GM23338 (cell line): ENCODE data around the gene DNAAF9. TPM values are rescaled to one million over a fixed set of nuclear protein-coding genes. Genes with fewer than 3 reads are reported as not detected.

Experiments
- ATAC-seq: fragments of 200-7000 bp; cut with Tn5 transposase; 3 replicates; pipeline ENCODE4 v1.9.1; 2020
- DNase-seq: peaks from one replicate; pipeline ENCODE4 v3.0.0-alpha.2; 2015; ENCODE audit warnings: low spot score
- H2AFZ ChIP-seq: fragments of 200-600 bp; sonication (generic); 2 replicates; pipeline ENCODE4 v1.8.0; 2016; ENCODE audit warnings: antibody characterized with exemption, mild to moderate bottlenecking, moderate library complexity
- H3F3A ChIP-seq: fragments of 200-600 bp; sonication (generic); replicated peaks from 2 replicates; pipeline ENCODE4 v1.8.0; 2017; ENCODE audit warnings: antibody characterized with exemption, mixed run types, low read depth
- H3K27ac ChIP-seq: fragments of 200-600 bp; sonication (generic); 2 replicates; pipeline ENCODE4 v1.6.1; 2016; ENCODE audit warnings: low read depth
- H3K27me3 ChIP-seq: fragments of 200-600 bp; sonication (generic); 2 replicates; pipeline ENCODE4 v1.8.0; 2016; ENCODE audit warnings: mild to moderate bottlenecking, mixed run types, moderate library complexity; ENCODE audit not compliant: insufficient read depth
- H3K36me3 ChIP-seq: fragments of 200-600 bp; sonication (generic); 2 replicates; pipeline ENCODE4 v1.8.0; 2016; ENCODE audit warnings: mild to moderate bottlenecking; ENCODE audit not compliant: insufficient read depth
- H3K4me1 ChIP-seq: fragments of 200-600 bp; sonication (generic); 2 replicates; pipeline ENCODE4 v1.8.0; 2016; ENCODE audit warnings: mild to moderate bottlenecking, moderate library complexity; ENCODE audit not compliant: insufficient read depth
- H3K4me2 ChIP-seq: fragments of 200-600 bp; sonication (generic); 2 replicates; pipeline ENCODE4 v1.7.1; 2017; ENCODE audit warnings: mixed run types
- H3K4me3 ChIP-seq: fragments of 200-600 bp; sonication (generic); 2 replicates; pipeline ENCODE4 v1.6.1; 2016; ENCODE audit warnings: mixed run types
- H3K79me2 ChIP-seq: fragments of 200-600 bp; sonication (generic); replicated peaks from 2 replicates; pipeline ENCODE4 v1.8.0; 2017; ENCODE audit warnings: mild to moderate bottlenecking; ENCODE audit not compliant: insufficient read depth
- H3K9me2 ChIP-seq: fragments of 200-600 bp; sonication (generic); 2 replicates; pipeline ENCODE4 v1.8.0; 2017; ENCODE audit not compliant: insufficient read depth
- H4K20me1 ChIP-seq: fragments of 200-600 bp; sonication (generic); replicated peaks from 2 replicates; pipeline ENCODE4 v1.8.0; 2017; ENCODE audit warnings: mild to moderate bottlenecking; ENCODE audit not compliant: insufficient read depth
- H3K27ac Mint-ChIP-seq: 2 replicates; pipeline ENCODE4 v1.8.0; 2020; ENCODE audit warnings: inconsistent platforms, mild to moderate bottlenecking, moderate library complexity, mixed read lengths
- H3K27me3 Mint-ChIP-seq: 3 replicates; pipeline ENCODE4 v1.8.0; 2022; ENCODE audit warnings: low read depth, mild to moderate bottlenecking, moderate library complexity, mixed read lengths, inconsistent platforms; ENCODE audit not compliant: insufficient read depth, poor library complexity
- H3K36me3 Mint-ChIP-seq: 3 replicates; pipeline ENCODE4 v1.8.0; 2021; ENCODE audit warnings: low read depth, mild to moderate bottlenecking, inconsistent platforms, moderate library complexity, mixed read lengths
- H3K4me1 Mint-ChIP-seq: 3 replicates; pipeline ENCODE4 v1.8.0; 2020; ENCODE audit warnings: mild to moderate bottlenecking, inconsistent platforms, mixed read lengths
- H3K4me3 Mint-ChIP-seq: 3 replicates; pipeline ENCODE4 v1.8.0; 2021; ENCODE audit warnings: moderate library complexity, mild to moderate bottlenecking, inconsistent platforms, mixed read lengths
- H3K9me3 Mint-ChIP-seq: 3 replicates; pipeline ENCODE4 v1.8.0; 2020; ENCODE audit warnings: moderate library complexity, mild to moderate bottlenecking, inconsistent platforms, mixed read lengths
- CREB1 ChIP-seq: fragments of 250-450 bp; sonication (Bioruptor Pico); IDR thresholded peaks from 2 replicates; pipeline ENCODE4 v1.5.0; 2020; ENCODE audit warnings: low read depth, mild to moderate bottlenecking, moderate library complexity
- ETS1 ChIP-seq: IDR thresholded peaks from 2 replicates; pipeline ENCODE4 v1.6.1; 2016; ENCODE audit warnings: antibody characterized with exemption
- EZH2 ChIP-seq: fragments of 200-600 bp; sonication (generic); IDR thresholded peaks from one replicate; pipeline ENCODE4 v1.8.0; 2017; ENCODE audit warnings: antibody characterized with exemption, mild to moderate bottlenecking, low read depth; ENCODE audit not compliant: unreplicated experiment
- EZH2phosphoT487 ChIP-seq: fragments of 200-600 bp; sonication (generic); IDR thresholded peaks from one replicate; pipeline ENCODE4 v1.8.1; 2018; ENCODE audit warnings: antibody characterized with exemption; ENCODE audit not compliant: unreplicated experiment
- JUNB ChIP-seq: IDR thresholded peaks from one replicate; pipeline ENCODE4 v1.6.1; 2016; ENCODE audit warnings: antibody characterized with exemption; ENCODE audit not compliant: unreplicated experiment
- NANOG ChIP-seq: IDR thresholded peaks from 2 replicates; pipeline ENCODE4 v1.6.1; 2016; ENCODE audit warnings: antibody characterized with exemption, borderline replicate concordance
- POLR2AphosphoS5 ChIP-seq: IDR thresholded peaks from 2 replicates; pipeline ENCODE4 v1.6.1; 2016; ENCODE audit warnings: antibody characterized with exemption, low read depth
- REST ChIP-seq: IDR thresholded peaks from one replicate; pipeline ENCODE4 v1.6.1; 2018; ENCODE audit warnings: antibody characterized with exemption; ENCODE audit not compliant: unreplicated experiment
- STAT1 ChIP-seq: IDR thresholded peaks from one replicate; pipeline ENCODE4 v1.6.1; 2016; ENCODE audit warnings: antibody characterized with exemption; ENCODE audit not compliant: unreplicated experiment
- ZNF114 ChIP-seq: fragments of 250-450 bp; sonication (Bioruptor Pico); IDR thresholded peaks from 2 replicates; pipeline ENCODE4 v1.5.0; 2020; ENCODE audit warnings: mild to moderate bottlenecking, moderate library complexity
- ZNF331 ChIP-seq: fragments of 250-450 bp; sonication (Bioruptor Pico); IDR thresholded peaks from 2 replicates; pipeline ENCODE4 v1.5.0; 2020; ENCODE audit warnings: low read depth, mild to moderate bottlenecking, moderate library complexity
- ZNF462 ChIP-seq: fragments of 250-450 bp; sonication (Bioruptor Pico); IDR thresholded peaks from 2 replicates; pipeline ENCODE4 v1.5.0; 2020; ENCODE audit warnings: mild to moderate bottlenecking, moderate library complexity
- polyA plus RNA-seq: library from polyadenylated mRNA; unstranded; fragments of >200 nt; fragmentation: Nextera tagmentation; extraction: Ambion mirVana; gene quantifications from 2 replicates; pipeline ENCODE4 v1.2.1, GENCODE V29; 2016
- total RNA-seq: library from RNA; depleted of rRNA; stranded (reverse); fragments of >200 nt; shearing (Covaris generic); gene quantifications from 2 replicates; pipeline ENCODE4 v1.2.3, GENCODE V29; 2014
- TF ChIP-seq, protein P1 (sequence below), 2 experiments: fragments of 200-600 bp in 1 of 2; sonication (generic) in 1 of 2; conservative IDR thresholded peaks; 2 replicates each; pipeline versions ENCODE4 v1.5.1 to v1.6.1; 2016 to 2017; ENCODE audit warnings: antibody characterized with exemption in 2 of 2, low read depth in 2 of 2, mild to moderate bottlenecking in 2 of 2, moderate library complexity in 1 of 2

Gene DNAAF9
- total and polyA plus RNA-seq, 2 experiments from 2014 or later = 2.4 to 4.8 TPM

- Histone ChIP-seq H3K27ac (no peak overlapping the region), H2AFZ (no peak overlapping the region), H3K27me3 (peaks cover 11% of the 10 kb centered on the region), H3K4me3 (no peak overlapping the region), H3K79me2 (peaks cover 46% of the 10 kb centered on the region), H3K9me2 (peaks cover 7% of the 10 kb centered on the region; the same call in 1 of the 2 replicates), H4K20me1 (peaks cover 16% of the 10 kb centered on the region; the same call in 1 of the 2 replicates), H3F3A (no peaks in the 10 kb centered on the region), H3K4me2 (no peak overlapping the region), H3K4me1 (0 out of 2 replicates have a peak, but pooled peaks cover under 1% of the 10 kb centered on the region), H3K36me3 (no peaks in the 10 kb centered on the region)
- Mint-ChIP-seq H3K36me3 (peaks cover 3% of the 10 kb centered on the region; the same call in 1 of the 3 replicates), H3K4me3 (no peak overlapping the region), H3K27me3 (peaks cover 2% of the 10 kb centered on the region), H3K27ac (no peak overlapping the region), H3K4me1 (peaks cover 6% of the 10 kb centered on the region; the same call in 2 of the 3 replicates), H3K9me3 (peaks cover 4% of the 10 kb centered on the region; the same call in 2 of the 3 replicates)
- no peak for ATAC-seq
- no peak for DNase-seq
- no peak for TF ChIP-seq CREB1
- no peak for TF ChIP-seq JUNB
- TF ChIP-seq POLR2AphosphoS5 = no peak
- TF ChIP-seq STAT1 = no peak
- TF ChIP-seq NANOG = no peak
- no peak for TF ChIP-seq REST
- no peak for TF ChIP-seq ETS1
- no peak for TF ChIP-seq ZNF331 (CRISPR knock-in tag)
- TF ChIP-seq EZH2phosphoT487 = no peak
- TF ChIP-seq, protein P1, sequence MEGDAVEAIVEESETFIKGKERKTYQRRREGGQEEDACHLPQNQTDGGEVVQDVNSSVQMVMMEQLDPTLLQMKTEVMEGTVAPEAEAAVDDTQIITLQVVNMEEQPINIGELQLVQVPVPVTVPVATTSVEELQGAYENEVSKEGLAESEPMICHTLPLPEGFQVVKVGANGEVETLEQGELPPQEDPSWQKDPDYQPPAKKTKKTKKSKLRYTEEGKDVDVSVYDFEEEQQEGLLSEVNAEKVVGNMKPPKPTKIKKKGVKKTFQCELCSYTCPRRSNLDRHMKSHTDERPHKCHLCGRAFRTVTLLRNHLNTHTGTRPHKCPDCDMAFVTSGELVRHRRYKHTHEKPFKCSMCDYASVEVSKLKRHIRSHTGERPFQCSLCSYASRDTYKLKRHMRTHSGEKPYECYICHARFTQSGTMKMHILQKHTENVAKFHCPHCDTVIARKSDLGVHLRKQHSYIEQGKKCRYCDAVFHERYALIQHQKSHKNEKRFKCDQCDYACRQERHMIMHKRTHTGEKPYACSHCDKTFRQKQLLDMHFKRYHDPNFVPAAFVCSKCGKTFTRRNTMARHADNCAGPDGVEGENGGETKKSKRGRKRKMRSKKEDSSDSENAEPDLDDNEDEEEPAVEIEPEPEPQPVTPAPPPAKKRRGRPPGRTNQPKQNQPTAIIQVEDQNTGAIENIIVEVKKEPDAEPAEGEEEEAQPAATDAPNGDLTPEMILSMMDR (conservative IDR thresholded peaks at IDR 0.05; ENCODE audit: low read depth in 2 of 2) = no peak
- TF ChIP-seq ZNF462 (CRISPR knock-in tag) = no peak
- no peak for TF ChIP-seq ZNF114
- no peak for TF ChIP-seq EZH2
These were observed 7.0 kb downstream of the DNAAF9 start for GRCh38 chr20:3400260-3401155.
